Esophagus (tissue), 2 donors: ENCODE results near the gene FUT8. TPM values are rescaled to one million over a fixed set of nuclear protein-coding genes. Genes with fewer than 3 reads are reported as not detected.
A peak's percentile ranks its signal among the peaks of the same experiment; 100 is the strongest.

Experiments
- H3K27ac ChIP-seq, 2 donors: one replicate each; pipeline ENCODE4 v1.5.1; 2013; ENCODE audit warnings: low read depth in 2 of 2, mild to moderate bottlenecking in 2 of 2, inconsistent platforms in 1 of 2, low read length in 1 of 2, moderate library complexity in 1 of 2
- H3K27me3 ChIP-seq, 2 donors: one replicate each; pipeline ENCODE4 v1.6.1; 2013; ENCODE audit warnings: low read length in 2 of 2, control low read depth in 1 of 2, mild to moderate bottlenecking in 1 of 2; ENCODE audit not compliant: insufficient read depth in 2 of 2, control insufficient read depth in 1 of 2
- H3K36me3 ChIP-seq, 2 donors: one replicate each; pipeline ENCODE4 v1.6.1; 2013; ENCODE audit warnings: low read length in 1 of 2; ENCODE audit not compliant: control insufficient read depth in 2 of 2, insufficient read depth in 2 of 2
- H3K4me1 ChIP-seq, 2 donors: one replicate each; pipeline ENCODE4 v1.6.1; 2013; ENCODE audit warnings: low read length in 1 of 2; ENCODE audit not compliant: control insufficient read depth in 2 of 2, insufficient read depth in 2 of 2
- H3K4me3 ChIP-seq, 2 donors: one replicate each; pipeline ENCODE4 v1.5.1; 2013; ENCODE audit warnings: low read length in 2 of 2, mild to moderate bottlenecking in 2 of 2, low read depth in 1 of 2, moderate library complexity in 1 of 2
- H3K9me3 ChIP-seq, 2 donors: one replicate each; pipeline ENCODE4 v1.6.1; 2013; ENCODE audit warnings: mild to moderate bottlenecking in 2 of 2, low read depth in 1 of 2, low read length in 1 of 2, moderate library complexity in 1 of 2; ENCODE audit not compliant: control insufficient read depth in 2 of 2, insufficient read depth in 1 of 2
- WGBS, 2 donors: extraction: QIAGEN DNeasy Blood & Tissue Kit; methylation state at CpG; one replicate each; pipeline ENCODE4 v1.1.7; 2013; 5-methylcytosine and 5-hydroxymethylcytosine counted together
- polyA plus RNA-seq, 2 donors: library from polyadenylated mRNA; stranded (reverse); fragments of 200-250 nt; gene quantifications; one replicate each; pipeline ENCODE4 v1.2.3, GENCODE V29; 2013
- donor health status: healthy with polysubstance abuse.
- donor health status: Bipolar disorder and iron deficiency.

The FUT8 gene
- polyA plus RNA-seq, 2 donors = 2.5 to 3.4 TPM

- 13 to 16% methylated on average over 6 of the region's 6 CpGs for WGBS, 2 donors
- Histone ChIP-seq H3K36me3 (no peaks in the 10 kb centered on the region), H3K4me1 (no peaks in the 10 kb centered on the region), H3K27me3 (no peaks in the 10 kb centered on the region), H3K4me3 (peak overlapping the region; percentile 83 to 89), H3K27ac (no peak overlapping the region), H3K9me3 (no peaks in the 10 kb centered on the region)
Observed at GRCh38 chr14:65413739-65414045, 1.2 kb downstream of the FUT8 start.

GRCh38 chr14:65414961-65415589 lies 2.5 kb downstream of the FUT8 start:
- WGBS, 2 donors = 71 to 74% methylated on average over 3 of the region's 3 CpGs
- Histone ChIP-seq H3K27me3 (no peaks in the 10 kb centered on the region), H3K9me3 (no peaks in the 10 kb centered on the region), H3K4me3 (no peak overlapping the region), H3K27ac (no peak overlapping the region), H3K36me3 (no peaks in the 10 kb centered on the region), H3K4me1 (no peaks in the 10 kb centered on the region)

- 72 to 92% methylated on average over 3 of the region's 3 CpGs for WGBS, 2 donors
- H3K27ac ChIP-seq = no peak overlapping the region
- H3K36me3 ChIP-seq = no peaks in the 10 kb centered on the region
- no peak overlapping the region for H3K4me3 ChIP-seq
- H3K27me3 ChIP-seq = no peaks in the 10 kb centered on the region
- H3K9me3 ChIP-seq = no peaks in the 10 kb centered on the region
- H3K4me1 ChIP-seq = no peaks in the 10 kb centered on the region
Observed at GRCh38 chr14:65415613-65416012, 3.1 kb downstream of the FUT8 start.

GRCh38 chr14:65419593-65420252 lies 7.2 kb downstream of the FUT8 start:
- no peaks in the 10 kb centered on the region for H3K4me1 ChIP-seq
- no peak overlapping the region for H3K27ac ChIP-seq
- H3K27me3 ChIP-seq = no peaks in the 10 kb centered on the region
- H3K4me3 ChIP-seq = no peak overlapping the region
- H3K9me3 ChIP-seq = no peaks in the 10 kb centered on the region
- H3K36me3 ChIP-seq = no peaks in the 10 kb centered on the region
- WGBS, 2 donors = 69 to 79% methylated on average over 5 of the region's 5 CpGs

GRCh38 chr14:65421201-65421981 lies 8.9 kb downstream of the FUT8 start:
- 78 to 83% methylated on average over 10 of the region's 10 CpGs for WGBS, 2 donors

GRCh38 chr14:65422088-65422834 lies 9.7 kb downstream of the FUT8 start:
- Histone ChIP-seq H3K27me3 (no peaks in the 10 kb centered on the region), H3K27ac (no peak overlapping the region), H3K4me1 (no peaks in the 10 kb centered on the region), H3K36me3 (no peaks in the 10 kb centered on the region), H3K9me3 (no peaks in the 10 kb centered on the region), H3K4me3 (no peak overlapping the region)
- WGBS, 2 donors = 92 to 93% methylated on average over 4 of the region's 4 CpGs

More at GRCh38 chr14:65421201-65421981, 8.9 kb downstream of the FUT8 start:
- no peaks in the 10 kb centered on the region for H3K36me3 ChIP-seq
- H3K27ac ChIP-seq = no peak overlapping the region
- H3K27me3 ChIP-seq = no peaks in the 10 kb centered on the region
- no peaks in the 10 kb centered on the region for H3K4me1 ChIP-seq
- H3K4me3 ChIP-seq = no peak overlapping the region
- no peaks in the 10 kb centered on the region for H3K9me3 ChIP-seq

GRCh38 chr14:65423982-65424381 lies 11.5 kb downstream of the FUT8 start:
- no peaks in the 10 kb centered on the region for H3K36me3 ChIP-seq
- no peaks in the 10 kb centered on the region for H3K27me3 ChIP-seq
- no peaks in the 10 kb centered on the region for H3K9me3 ChIP-seq
- H3K4me3 ChIP-seq = no peak overlapping the region
- no peak overlapping the region for H3K27ac ChIP-seq
- H3K4me1 ChIP-seq = no peaks in the 10 kb centered on the region
- 87 to 91% methylated on average over 5 of the region's 5 CpGs for WGBS, 2 donors

GRCh38 chr14:65424531-65424930 lies 12.0 kb downstream of the FUT8 start:
- Histone ChIP-seq H3K9me3 (no peaks in the 10 kb centered on the region), H3K27me3 (no peaks in the 10 kb centered on the region), H3K4me3 (no peak overlapping the region), H3K36me3 (no peaks in the 10 kb centered on the region), H3K4me1 (no peaks in the 10 kb centered on the region), H3K27ac (no peak overlapping the region)
- WGBS, 2 donors = 94 to 96% methylated on average over 5 of the region's 5 CpGs

GRCh38 chr14:65425885-65426284 lies 13.4 kb downstream of the FUT8 start:
- WGBS, 2 donors = 83 to 85% methylated on average over 6 of the region's 6 CpGs
- no peak overlapping the region for H3K4me3 ChIP-seq
- H3K36me3 ChIP-seq = no peaks in the 10 kb centered on the region
- H3K9me3 ChIP-seq = no peaks in the 10 kb centered on the region
- H3K4me1 ChIP-seq = no peaks in the 10 kb centered on the region
- H3K27ac ChIP-seq = no peak overlapping the region
- no peaks in the 10 kb centered on the region for H3K27me3 ChIP-seq
